HPDE6-E6E7 (cell line): Measurements from ENCODE around the gene NCAPH2.

ENCODE experiments used
- DNase-seq: peaks from one replicate; pipeline ENCODE4 v3.0.0; 2011; ENCODE audit warnings: missing footprints; ENCODE audit errors: extremely low spot score

Gene NCAPH2

DNA sequence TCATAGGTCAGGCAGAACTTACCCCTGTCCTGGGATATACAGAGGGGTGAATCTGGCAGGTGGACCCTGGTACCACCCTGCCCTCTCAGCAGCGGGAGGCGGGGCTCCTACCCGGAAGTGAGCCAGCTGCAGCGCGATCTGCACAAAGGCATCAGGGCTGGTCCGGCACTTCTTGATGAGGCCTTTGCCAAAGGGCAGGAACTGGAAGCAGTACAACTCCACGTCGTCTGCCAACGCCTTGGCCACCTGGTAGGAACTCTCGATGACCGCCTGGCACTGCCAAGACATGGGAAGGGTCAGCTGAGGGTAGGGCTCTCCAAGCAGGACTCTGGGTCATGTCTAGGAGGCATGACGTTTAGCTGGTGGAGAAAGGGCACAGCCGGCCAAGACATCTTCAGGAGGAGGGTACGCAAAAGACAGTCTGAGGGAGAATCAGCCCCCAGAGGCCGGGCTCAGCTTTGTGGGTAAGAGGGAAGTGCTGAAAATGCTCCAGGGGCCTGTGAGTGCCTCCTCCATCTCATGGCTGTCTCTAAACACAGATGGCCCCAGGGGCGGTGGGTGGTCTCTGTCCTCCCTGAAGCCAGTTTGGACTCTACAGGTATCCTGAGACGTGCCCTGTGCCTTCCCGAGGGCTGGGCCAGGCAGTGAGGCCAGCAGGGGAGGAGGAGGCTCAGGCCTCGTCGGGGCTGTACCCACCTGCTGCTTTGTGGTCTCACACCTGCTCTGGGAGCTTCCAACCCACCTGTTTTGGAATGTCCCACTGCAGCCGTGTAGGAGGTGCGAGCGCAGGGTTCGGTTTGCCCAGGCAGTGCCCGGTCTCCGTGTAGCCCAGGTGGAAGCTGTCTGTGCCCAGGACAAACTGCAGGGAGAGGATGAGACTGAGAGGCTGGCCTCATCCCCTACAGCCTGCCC, 63.5 kb downstream of the NCAPH2 start:
- no peak for DNase-seq

- DNase-seq, result no peak
Measured at GRCh38 chr22:50572965-50573364, 64.9 kb downstream of the NCAPH2 start.

GRCh38 chr22:50573491-50574382, 65.7 kb downstream of the NCAPH2 start:
- DNase-seq, result no peak

DNA sequence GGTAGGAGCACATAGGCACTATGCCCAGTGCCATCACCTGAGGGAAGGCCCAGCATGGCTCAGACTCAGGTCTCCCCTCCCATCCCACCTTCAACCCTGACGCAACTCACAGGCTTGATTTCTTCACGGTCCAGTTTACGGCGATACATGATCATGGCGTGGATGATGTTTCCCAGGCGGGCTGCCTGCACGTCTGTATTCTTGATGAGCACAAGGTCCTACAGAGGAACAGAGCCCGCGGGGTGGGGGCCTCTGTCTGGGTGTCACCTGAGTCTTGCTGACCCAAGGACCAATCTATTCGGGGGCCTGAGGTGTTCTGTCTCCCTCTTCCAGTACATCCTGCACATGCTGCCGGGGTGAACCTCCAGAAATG, 66.3 kb downstream of the NCAPH2 start:
- DNase-seq, result no peak
